Glutamatergic neuron (in vitro differentiated cells): ENCODE data around the gene AGBL4. TPM values are rescaled to one million over a fixed set of nuclear protein-coding genes. Genes with fewer than 3 reads are reported as not detected.
A peak's percentile ranks its signal among the peaks of the same experiment; 100 is the strongest.

ENCODE experiments used
- DNase-seq: peaks from one replicate; pipeline ENCODE4 v3.0.0; 2022
- H3K27ac Mint-ChIP-seq: one replicate; pipeline ENCODE4 v1.8.0; 2020; ENCODE audit warnings: mild to moderate bottlenecking, mixed read lengths, inconsistent platforms; ENCODE audit not compliant: unreplicated experiment
- H3K27me3 Mint-ChIP-seq: one replicate; pipeline ENCODE4 v1.8.0; 2020; ENCODE audit warnings: mild to moderate bottlenecking, moderate library complexity, mixed read lengths, inconsistent platforms; ENCODE audit not compliant: unreplicated experiment
- H3K36me3 Mint-ChIP-seq: one replicate; pipeline ENCODE4 v1.8.0; 2020; ENCODE audit warnings: mild to moderate bottlenecking, mixed read lengths, inconsistent platforms; ENCODE audit not compliant: unreplicated experiment
- H3K4me1 Mint-ChIP-seq: one replicate; pipeline ENCODE4 v1.8.0; 2020; ENCODE audit warnings: mild to moderate bottlenecking, low read depth, mixed read lengths, inconsistent platforms; ENCODE audit not compliant: unreplicated experiment
- H3K4me3 Mint-ChIP-seq: one replicate; pipeline ENCODE4 v1.8.0; 2020; ENCODE audit warnings: mild to moderate bottlenecking, mixed read lengths, inconsistent platforms; ENCODE audit not compliant: unreplicated experiment
- H3K9me3 Mint-ChIP-seq: one replicate; pipeline ENCODE4 v1.8.0; 2020; ENCODE audit warnings: mild to moderate bottlenecking, moderate library complexity, mixed read lengths, inconsistent platforms; ENCODE audit not compliant: unreplicated experiment
- total RNA-seq: library from RNA; stranded (reverse); fragmentation: NEBNext Ultra II Directional; extraction: Animal tissue kit (Norgen Biotek cat#: 25700); gene quantifications from one replicate; pipeline ENCODE4 v1.2.1, GENCODE V29; 2021; ENCODE audit not compliant: unreplicated experiment
- TF ChIP-seq, protein P1 (sequence below): fragments of 200-600 bp; sonication (generic); IDR thresholded peaks from one replicate; pipeline ENCODE4 v1.5.0; 2021; ENCODE audit not compliant: partially characterized antibody, unreplicated experiment

The AGBL4 gene
- total RNA-seq, 1 donor from 2014 or later: 3.5 TPM

DNA sequence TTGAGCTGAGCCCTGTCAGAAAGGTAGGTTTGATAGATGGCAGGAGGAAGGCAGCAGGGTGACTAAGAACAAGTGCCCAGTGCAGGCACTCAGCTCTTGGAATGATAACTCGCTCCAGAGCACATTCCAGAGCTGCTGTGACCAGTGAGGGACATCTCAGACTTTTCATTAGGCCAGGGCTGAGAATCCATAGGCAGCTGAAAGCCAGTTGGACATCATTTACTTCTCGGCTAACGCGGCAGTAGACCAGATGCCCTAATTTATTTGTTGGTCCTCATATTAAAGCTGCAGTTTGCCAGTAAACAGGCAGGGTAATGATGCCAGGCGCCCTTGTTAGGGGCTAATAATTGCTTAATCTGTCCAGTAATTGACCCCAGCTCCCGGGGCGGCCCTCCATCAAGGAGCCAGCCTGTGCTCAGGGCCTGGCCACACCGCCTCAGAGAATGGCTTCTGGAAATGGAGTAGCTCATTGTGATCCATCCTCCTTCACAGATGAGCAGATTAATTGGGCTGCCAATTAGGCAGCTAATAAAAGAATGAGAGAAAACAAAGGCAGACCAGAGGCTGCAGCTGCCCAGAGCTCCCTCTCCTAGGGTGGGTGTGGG lies 1369.0 kb downstream of the AGBL4 start:
- Mint-ChIP-seq H3K27me3 (peaks cover 2% of the 10 kb centered on the region), H3K4me1 (peaks cover 7% of the 10 kb centered on the region), H3K4me3 (no peak overlapping the region), H3K9me3 (peaks cover 5% of the 10 kb centered on the region), H3K27ac (no peak overlapping the region), H3K36me3 (peaks cover 5% of the 10 kb centered on the region)
- DNase-seq: no peak
- TF ChIP-seq, protein P1, sequence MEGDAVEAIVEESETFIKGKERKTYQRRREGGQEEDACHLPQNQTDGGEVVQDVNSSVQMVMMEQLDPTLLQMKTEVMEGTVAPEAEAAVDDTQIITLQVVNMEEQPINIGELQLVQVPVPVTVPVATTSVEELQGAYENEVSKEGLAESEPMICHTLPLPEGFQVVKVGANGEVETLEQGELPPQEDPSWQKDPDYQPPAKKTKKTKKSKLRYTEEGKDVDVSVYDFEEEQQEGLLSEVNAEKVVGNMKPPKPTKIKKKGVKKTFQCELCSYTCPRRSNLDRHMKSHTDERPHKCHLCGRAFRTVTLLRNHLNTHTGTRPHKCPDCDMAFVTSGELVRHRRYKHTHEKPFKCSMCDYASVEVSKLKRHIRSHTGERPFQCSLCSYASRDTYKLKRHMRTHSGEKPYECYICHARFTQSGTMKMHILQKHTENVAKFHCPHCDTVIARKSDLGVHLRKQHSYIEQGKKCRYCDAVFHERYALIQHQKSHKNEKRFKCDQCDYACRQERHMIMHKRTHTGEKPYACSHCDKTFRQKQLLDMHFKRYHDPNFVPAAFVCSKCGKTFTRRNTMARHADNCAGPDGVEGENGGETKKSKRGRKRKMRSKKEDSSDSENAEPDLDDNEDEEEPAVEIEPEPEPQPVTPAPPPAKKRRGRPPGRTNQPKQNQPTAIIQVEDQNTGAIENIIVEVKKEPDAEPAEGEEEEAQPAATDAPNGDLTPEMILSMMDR: no peak

DNA sequence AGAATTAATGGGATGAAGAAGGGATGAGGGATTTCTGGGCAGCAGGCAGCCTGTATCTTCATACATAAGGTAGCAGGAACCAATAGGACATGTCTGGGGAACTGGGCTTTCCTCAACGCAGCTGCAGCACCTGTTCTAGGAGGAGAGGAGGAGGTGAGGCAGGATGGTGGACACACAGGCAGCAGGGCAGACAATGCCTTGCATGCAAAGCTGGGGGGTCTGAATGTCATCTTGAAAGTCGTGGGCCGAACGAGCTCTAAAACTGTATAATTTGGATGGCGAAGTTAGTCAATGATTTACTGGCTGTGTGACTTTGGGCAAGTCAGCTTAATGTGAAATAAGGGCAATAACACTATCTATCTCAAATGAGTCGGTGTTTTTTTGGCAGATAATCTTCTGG lies 1371.4 kb downstream of the AGBL4 start:
- Mint-ChIP-seq H3K9me3 (peaks cover 2% of the 10 kb centered on the region), H3K4me1 (peaks cover 7% of the 10 kb centered on the region), H3K4me3 (no peak overlapping the region), H3K36me3 (peaks cover 5% of the 10 kb centered on the region), H3K27ac (no peak overlapping the region), H3K27me3 (peaks cover 5% of the 10 kb centered on the region)
- DNase-seq: no peak
- TF ChIP-seq, protein P1: no peak

DNA sequence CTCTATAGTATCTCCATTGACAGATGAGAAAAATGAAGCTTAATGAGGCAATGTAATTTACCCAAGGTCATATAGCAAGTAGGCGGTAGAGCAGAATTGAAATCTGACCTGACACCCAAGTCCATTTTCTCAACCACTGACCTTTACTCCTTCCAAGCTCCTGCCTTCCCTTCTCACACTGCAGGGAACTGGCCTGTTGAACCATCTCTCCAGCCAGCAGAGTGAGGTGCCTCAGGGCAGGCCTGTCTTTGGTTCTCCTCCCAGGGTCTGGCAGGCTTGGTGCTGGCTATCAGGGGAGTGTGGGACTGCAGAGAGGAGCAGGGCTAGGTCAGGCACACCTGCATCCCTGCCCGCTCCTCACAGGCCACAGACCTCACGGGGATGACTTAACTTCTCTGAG lies 1373.9 kb downstream of the AGBL4 start:
- Mint-ChIP-seq H3K36me3 (peaks cover 5% of the 10 kb centered on the region), H3K27ac (no peak overlapping the region), H3K4me1 (peaks cover 21% of the 10 kb centered on the region), H3K4me3 (no peak overlapping the region), H3K27me3 (peaks cover 6% of the 10 kb centered on the region), H3K9me3 (peaks cover 4% of the 10 kb centered on the region)
- no peak for DNase-seq
- TF ChIP-seq, protein P1: no peak

DNA sequence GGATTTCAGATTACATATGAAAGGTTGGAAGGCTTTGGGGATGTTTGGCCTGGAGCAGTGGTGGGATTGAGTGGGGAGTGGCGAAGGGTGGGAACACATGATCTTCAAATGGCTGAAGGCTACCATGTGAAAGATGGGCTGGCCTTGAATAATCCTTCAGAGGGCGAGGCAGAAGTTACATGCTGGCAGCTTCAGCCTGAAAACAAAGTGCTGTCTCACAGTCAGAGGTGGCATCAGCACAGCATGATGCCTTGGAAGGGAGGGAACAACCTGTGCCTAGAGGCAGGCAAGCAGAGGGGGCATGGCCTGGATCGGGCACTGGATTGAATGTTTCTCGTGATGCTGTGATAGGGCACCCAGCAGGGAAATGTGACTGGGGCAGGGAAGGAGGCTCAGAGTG lies 1377.9 kb downstream of the AGBL4 start:
- no peak for DNase-seq
- Mint-ChIP-seq H3K4me1 (peaks cover 22% of the 10 kb centered on the region), H3K27ac (no peak overlapping the region), H3K27me3 (peaks cover 4% of the 10 kb centered on the region), H3K4me3 (no peak overlapping the region), H3K36me3 (no peaks in the 10 kb centered on the region), H3K9me3 (peaks cover 6% of the 10 kb centered on the region)
- TF ChIP-seq, protein P1: no peak

DNA sequence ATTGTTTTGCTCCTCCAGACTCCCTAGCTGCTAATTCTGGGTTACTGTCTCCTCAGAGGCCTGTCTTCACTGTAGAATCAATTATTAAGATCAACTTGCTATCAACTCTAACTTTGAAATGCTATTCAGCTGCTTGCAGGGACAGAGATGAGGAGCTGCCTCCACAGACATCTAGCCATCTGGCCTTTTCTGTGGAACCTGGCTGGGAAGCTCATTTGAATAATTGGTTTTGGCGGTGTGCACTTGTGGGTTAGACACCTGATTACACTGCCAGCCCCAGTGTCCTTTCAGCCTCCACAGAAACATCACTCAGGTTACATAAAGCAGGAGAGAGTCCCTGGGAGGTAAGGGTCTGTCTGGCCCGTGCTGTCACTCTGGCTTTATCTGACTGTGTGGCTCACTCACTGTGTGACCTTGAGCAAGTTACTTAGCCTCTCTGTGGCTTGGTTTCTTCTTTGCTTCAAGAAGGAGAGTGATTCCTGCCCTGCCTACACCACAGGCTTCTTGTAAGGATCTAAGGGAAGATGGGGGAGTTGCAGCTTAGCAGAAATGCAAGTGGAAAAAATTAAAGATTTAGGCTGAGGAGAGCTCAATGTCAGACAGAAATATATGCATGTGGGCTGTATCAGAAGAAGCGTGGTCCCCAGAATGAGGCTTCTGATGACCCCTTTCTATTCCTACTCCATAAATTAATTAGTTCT lies 1378.7 kb downstream of the AGBL4 start:
- Mint-ChIP-seq H3K27me3 (peaks cover 4% of the 10 kb centered on the region), H3K4me3 (no peak overlapping the region), H3K27ac (peak overlapping the region; percentile 76), H3K9me3 (peaks cover 6% of the 10 kb centered on the region), H3K36me3 (no peaks in the 10 kb centered on the region), H3K4me1 (peaks cover 22% of the 10 kb centered on the region)
- DNase-seq: no peak
- TF ChIP-seq, protein P1: no peak
